Measurements from ENCODE around the gene ADGRF1.
"Not testable (repeated sequence)": the region's sequence is repeated elsewhere in the genome, so short reads cannot be mapped to it uniquely, and the experiment has no call there.

ADGRF1 gene

GRCh38 chr6:47042275-47042791 lies at the start of gene ADGRF1:
Gene ADGRF1, minus strand, starts transcription at chr6:47042332. Its CDS starts 13,271 bp downstream, at chr6:47029061.
- no peak for DNase-seq

GRCh38 chr6:47090881-47091280 lies 48.7 kb upstream of the ADGRF1 start:
- DNase-seq = no peak

- DNase-seq = not testable (repeated sequence)
These were observed 47.3 kb upstream of the ADGRF1 start for GRCh38 chr6:47089473-47089872.

- DNase-seq = no peak
These were observed 44.1 kb upstream of the ADGRF1 start for GRCh38 chr6:47086051-47086770.

- DNase-seq = no peak
These were observed 42.5 kb upstream of the ADGRF1 start for GRCh38 chr6:47084610-47085009.

GRCh38 chr6:47083586-47084047 lies 41.5 kb upstream of the ADGRF1 start:
- no peak for DNase-seq

- DNase-seq = no peak
These were observed 38.0 kb upstream of the ADGRF1 start for GRCh38 chr6:47080083-47080596.

GRCh38 chr6:47079638-47080037 lies 37.5 kb upstream of the ADGRF1 start:
- no peak for DNase-seq

GRCh38 chr6:47078991-47079390 lies 36.9 kb upstream of the ADGRF1 start:
- no peak for DNase-seq

- DNase-seq = no peak
These were observed 34.6 kb upstream of the ADGRF1 start for GRCh38 chr6:47076422-47077344.

- DNase-seq = no peak
These were observed 33.7 kb upstream of the ADGRF1 start for GRCh38 chr6:47075741-47076421.

GRCh38 chr6:47075168-47075567 lies 33.0 kb upstream of the ADGRF1 start:
- DNase-seq = no peak

- no peak for DNase-seq
These were observed 31.3 kb upstream of the ADGRF1 start for GRCh38 chr6:47073125-47074110.

- DNase-seq = no peak
These were observed 30.5 kb upstream of the ADGRF1 start for GRCh38 chr6:47072667-47073066.

- DNase-seq = no peak
These were observed 29.5 kb upstream of the ADGRF1 start for GRCh38 chr6:47071681-47072080.

GRCh38 chr6:47070461-47070860 lies 28.3 kb upstream of the ADGRF1 start:
- DNase-seq = no peak

- no peak for DNase-seq
These were observed 27.0 kb upstream of the ADGRF1 start for GRCh38 chr6:47069156-47069555.

- no peak for DNase-seq
These were observed 24.3 kb upstream of the ADGRF1 start for GRCh38 chr6:47066418-47066817.

- no peak for DNase-seq
These were observed 22.1 kb upstream of the ADGRF1 start for GRCh38 chr6:47064274-47064673.

GRCh38 chr6:47062346-47062745 lies 20.2 kb upstream of the ADGRF1 start:
- no peak for DNase-seq

Data from NK-92 treated with Interleukin-12 subunit alpha and Interleukin-12 subunit beta, amount 100 ng/mL, for 24 hours (cell line).